Stimulated activated CD4-positive, alpha-beta T cell treated with anti-CD3 and anti-CD28 coated beads, Interleukin-4, amount 100 ng/mL, for 4 hours (primary cell): Measurements from ENCODE around the gene SORCS2.

Experiments
- DNase-seq, 2 experiments: peaks; one replicate each; pipeline ENCODE4 v3.0.0-alpha.2; 2020

Gene SORCS2

DNA sequence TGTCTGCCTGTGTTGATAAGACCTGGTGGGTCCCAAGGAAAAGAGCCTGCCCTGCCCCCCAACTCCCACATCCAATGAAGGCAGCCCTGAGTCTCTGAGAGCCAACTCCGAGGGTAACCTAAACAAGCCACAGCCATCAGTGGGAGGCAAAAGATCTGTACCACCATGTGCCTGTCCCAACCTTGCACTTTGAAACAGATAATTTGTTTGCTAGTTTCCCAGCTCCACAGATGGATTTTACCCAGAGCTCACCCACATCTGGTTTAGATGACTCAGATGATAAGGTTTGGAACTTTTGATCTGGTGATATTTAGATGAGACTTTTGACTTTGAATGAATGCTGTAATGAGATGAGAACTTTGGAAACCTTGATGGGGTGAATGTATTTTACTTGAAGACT lies 488.4 kb downstream of the SORCS2 start:
- no peak for DNase-seq

DNA sequence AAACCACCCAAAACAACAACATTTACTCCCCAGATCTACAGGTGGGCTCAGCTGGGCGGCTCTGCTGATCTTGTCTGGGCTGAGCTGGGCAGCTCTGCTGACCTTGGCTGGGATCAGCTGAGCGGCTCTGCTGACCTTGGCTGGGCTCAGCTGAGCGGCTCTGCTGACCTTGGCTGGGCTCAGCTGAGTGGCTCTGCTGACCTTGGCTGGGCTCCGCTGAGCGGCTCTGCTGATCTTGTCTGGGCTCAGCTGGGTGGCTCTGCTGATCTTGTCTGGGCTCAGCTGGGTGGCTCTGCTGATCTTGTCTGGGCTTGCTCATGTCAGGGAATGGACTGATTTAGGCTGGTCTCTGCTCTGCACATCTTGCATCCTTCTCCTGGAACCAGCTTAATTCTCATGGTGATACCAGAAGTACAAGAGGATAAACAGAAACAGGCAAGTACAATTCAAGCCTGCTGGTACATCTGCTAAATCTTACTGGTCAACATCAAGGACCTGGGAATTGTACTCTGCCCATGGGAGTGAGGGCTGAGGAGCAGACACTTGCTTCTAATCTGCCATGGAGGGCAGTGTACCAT lies 490.9 kb downstream of the SORCS2 start:
- no peak for DNase-seq

DNA sequence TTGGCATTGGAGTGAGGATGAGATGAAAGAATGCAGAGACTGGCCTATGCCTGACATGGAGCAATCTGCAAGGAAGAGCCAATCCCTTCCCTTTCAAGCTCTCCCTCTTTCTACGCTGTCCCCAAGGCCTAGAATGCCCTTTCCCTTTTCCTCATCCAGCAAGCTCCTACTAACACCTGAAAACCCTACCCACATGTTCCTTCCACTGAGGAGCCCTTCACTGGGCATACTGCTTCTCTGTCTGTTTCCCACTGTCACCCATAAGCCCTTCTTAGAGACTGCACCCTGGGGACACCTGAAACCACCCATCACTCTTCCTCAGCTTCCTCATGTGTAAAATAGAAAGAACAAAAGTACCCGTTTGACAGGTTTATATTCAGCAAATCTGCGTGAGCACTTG lies 492.0 kb downstream of the SORCS2 start:
- no peak for DNase-seq

- DNase-seq, result no peak
These were observed 493.9 kb downstream of the SORCS2 start for GRCh38 chr4:7686070-7686870.

DNA sequence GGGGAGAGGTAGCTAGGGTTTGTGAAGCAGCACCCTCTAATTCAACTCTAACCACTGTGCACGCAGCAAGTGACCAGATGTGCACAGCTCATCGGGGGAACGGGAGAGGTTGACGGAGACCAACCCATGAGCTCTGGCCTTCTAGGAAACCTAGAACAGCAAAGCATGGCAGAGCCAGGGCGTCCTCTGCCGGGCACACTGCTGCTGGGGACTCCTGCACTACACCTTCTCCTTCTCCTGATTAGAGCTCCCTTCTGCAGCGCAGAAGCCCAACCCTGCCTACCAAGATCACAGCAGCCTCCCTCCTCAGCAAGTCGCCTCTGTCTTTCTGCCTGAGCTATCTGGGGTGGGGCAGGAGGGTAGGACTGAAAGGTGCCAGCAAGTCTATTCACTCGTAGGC lies 494.7 kb downstream of the SORCS2 start:
- no peak for DNase-seq

DNA sequence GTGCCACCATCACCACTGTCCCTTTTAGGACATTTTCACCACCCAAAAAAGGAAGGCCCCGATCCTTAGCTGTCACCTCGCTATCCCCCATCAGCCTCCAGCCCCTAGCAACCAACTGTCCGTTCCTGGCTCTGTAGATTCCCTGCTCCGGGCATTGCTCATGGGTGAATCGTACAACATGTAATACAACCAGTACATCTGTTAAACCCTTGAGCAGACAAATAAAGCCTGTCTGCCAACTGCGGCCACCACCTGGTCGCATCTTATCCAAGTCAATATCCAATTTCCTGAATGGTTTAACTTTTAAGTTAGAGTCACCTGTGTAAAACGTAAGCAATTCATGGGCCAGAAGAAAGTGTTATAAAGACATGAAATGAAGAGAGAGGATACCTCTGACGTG lies 495.5 kb downstream of the SORCS2 start:
- DNase-seq, result no peak

DNA sequence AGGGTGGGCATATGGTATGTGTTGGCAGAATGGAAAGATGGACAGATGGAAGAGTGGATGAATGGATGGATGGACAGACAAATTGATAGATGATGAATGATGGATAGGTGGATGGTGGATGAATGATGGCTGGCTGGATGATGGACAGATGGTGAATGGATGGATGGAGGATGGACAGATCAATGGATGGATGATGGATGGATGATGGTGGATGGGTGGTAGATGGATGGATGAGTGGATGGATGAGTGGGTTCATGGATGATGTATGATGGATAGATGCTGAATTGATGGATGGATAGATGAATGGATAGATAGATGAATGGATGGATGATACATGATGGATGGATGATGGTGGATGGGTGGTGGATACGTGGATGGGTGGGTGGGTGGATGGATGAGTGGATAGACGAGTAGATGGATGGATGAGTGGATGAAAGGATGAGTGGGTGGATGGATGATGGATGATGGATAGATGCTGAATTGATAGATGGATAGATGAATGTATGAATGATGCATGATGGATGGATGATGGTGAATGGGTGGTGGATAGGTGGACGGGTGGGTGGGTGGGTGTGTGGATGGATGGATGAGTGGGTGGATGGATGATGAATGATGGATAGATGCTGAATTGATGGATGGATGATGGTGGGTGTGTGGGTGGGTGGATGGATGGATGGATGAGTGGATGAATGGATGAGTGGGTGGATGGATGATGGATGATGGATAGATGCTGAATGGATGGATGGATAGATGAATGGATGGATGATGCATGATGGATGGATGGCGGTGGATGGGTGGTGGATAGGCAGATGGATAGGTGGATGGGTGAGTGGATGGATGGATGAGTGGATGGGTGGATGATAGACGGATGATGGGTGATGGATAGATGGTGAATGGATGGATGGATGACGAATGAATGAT lies 497.7 kb downstream of the SORCS2 start:
- DNase-seq, result no peak

DNA sequence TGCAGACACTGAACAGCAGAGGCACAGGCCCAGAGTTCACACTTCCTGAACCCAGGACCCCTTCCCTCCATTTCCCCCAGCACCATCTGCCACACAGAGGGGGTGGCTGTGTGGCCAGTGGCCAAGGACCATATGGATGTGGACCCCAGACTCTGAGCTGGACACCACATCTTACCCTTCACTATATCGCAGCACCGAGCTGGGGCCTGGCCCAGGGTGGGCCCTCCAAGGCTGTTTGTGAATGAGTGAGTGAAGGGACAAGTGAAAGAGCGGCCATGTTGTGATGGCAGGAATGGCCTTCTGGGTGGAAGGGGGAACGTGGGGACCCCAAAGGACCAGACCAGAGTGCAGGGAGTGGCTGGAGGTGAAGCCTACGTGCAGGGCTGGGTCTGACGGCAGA lies 498.7 kb downstream of the SORCS2 start:
- no peak for DNase-seq

GRCh38 chr4:7691982-7692381 lies 499.6 kb downstream of the SORCS2 start:
- no peak for DNase-seq

- no peak for DNase-seq
These were observed 500.3 kb downstream of the SORCS2 start for GRCh38 chr4:7692451-7693236.

- DNase-seq, result no peak
These were observed 500.9 kb downstream of the SORCS2 start for GRCh38 chr4:7693237-7693608.

- DNase-seq, result no peak
These were observed 501.4 kb downstream of the SORCS2 start for GRCh38 chr4:7693711-7694110.

DNA sequence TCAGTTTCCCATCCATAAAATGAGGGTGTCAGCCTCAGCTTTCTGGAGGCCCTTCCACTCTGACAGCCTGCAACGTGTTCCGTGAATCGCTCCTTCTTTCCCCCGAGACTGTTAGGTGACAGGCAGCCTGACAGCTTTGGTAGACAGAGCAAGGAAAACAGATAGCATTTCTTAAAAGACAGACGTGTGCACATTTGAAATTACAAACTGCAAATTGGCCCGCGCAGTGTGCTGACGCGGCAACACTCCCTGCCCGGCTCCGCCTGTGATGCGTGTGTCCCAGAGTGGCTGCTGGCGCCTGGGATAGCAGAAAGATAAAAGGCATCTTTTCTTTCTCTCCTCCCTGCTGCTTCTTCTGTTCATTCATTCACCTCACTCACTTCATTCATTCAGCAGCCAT lies 502.0 kb downstream of the SORCS2 start:
- no peak for DNase-seq

DNA sequence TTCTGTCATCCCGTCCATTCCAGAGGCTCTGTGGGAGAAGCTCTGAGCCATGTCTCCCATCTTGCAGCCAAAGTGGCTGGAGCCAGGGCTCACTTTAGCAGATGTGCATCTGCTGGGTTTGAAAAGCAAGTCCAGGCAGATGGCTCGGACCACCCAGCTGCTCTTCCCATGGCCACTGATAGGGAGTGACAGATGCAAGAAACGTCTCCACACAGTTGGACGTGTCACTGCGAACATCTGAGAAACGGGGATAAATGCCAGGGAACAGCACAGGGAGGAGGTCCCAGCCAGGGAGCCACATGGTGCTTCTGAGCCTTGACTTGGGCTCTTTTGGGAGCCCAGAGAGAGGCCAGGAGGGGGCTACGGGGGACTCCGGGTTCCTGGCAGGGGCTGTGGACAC lies 505.0 kb downstream of the SORCS2 start:
- no peak for DNase-seq

DNA sequence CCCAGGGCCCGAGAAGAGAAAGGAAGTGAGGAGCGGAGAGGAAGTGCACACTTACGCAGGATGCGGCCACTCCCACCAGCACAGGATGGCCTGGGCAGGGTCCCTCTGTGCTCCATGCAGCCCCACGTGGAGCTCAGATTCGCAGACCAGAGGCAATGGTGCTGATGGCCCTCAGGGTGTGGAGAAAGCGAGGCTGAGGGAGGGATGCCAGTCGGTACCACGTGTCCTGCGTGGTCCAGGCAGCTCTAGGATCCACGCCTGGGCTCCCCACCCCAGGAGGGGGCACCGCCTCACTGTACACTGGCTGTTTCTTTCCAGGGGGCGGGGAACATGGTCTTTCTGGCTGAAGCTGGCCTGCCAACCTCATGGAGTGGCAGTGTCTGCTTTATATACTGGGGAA lies 505.5 kb downstream of the SORCS2 start:
- DNase-seq, result no peak

DNA sequence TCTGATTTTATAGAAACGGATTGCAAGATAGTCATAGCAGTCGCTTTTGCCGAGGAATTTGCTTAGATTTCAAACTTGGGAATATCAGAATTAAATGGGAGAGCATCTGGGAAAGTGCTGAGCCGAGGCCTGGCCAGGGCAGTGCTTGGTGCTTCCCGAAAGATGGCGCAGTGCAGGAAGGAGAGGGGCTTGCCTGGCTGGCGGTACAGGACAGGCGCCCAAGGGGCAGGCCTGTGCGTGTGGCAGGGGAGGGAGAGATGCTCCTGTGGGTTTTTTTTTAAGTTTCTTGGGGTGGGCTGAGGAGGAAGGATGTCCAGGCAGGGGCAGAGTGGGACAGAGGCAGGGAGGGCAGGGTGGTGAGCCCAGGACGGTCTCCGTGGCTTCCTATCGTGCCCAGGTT lies 506.2 kb downstream of the SORCS2 start:
- DNase-seq, result no peak

GRCh38 chr4:7699031-7699430 lies 506.7 kb downstream of the SORCS2 start:
- DNase-seq, result no peak

GRCh38 chr4:7699825-7700224 lies 507.5 kb downstream of the SORCS2 start:
- no peak for DNase-seq

DNA sequence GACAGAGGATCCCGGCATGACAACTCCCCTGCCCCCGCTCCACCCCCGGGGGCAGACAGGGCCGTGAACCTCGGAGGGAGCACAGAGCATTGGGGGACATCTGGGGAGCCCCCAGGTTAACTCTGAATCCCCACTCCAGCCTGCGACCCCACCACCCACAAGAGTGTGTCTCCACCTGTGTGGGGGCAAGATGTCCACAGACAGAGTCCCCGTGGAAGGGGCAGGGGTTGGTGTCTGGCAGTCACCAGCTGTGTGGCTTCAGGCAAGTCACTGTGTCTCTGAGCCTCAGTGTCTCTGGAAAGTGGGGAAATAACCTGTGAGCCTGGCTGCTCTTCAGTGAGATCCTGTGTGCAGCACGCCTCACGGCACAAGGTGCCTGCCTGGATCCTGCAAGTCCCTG lies 508.3 kb downstream of the SORCS2 start:
- DNase-seq, result no peak

GRCh38 chr4:7701866-7702649 lies 509.7 kb downstream of the SORCS2 start:
- DNase-seq, result no peak

DNA sequence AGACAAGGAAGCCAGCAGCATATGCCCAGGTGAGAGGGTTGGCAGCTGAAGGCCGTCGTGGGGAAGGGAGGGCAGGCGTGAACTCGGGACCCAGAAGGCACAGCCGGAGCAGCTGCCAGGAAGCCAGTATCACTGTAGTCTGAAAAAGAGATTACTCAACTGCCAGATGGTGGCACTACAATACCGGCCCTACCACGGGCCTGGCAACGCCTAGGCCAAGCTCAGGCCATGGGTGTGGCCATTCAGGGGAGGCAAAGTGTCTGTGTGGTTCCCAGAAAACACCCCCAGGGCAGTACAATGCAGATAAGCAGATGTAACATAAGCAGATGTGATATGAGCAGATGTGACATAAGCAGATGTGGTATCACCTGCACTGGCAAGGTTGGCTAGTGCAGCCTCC lies 511.4 kb downstream of the SORCS2 start:
- no peak for DNase-seq

GRCh38 chr4:7704091-7704490 lies 511.8 kb downstream of the SORCS2 start:
- no peak for DNase-seq
